SJCRH30 (cell line): Measurements from ENCODE around the gene TP73. TPM values are rescaled to one million over a fixed set of nuclear protein-coding genes. Genes with fewer than 3 reads are reported as not detected.

Experiments used
- DNase-seq, 2 experiments: peaks; one replicate each; pipeline ENCODE4 v3.0.0-alpha.2; 2015 to 2020
- H3K27ac ChIP-seq: fragments of 250-450 bp; sonication (Bioruptor Pico); 2 replicates; pipeline ENCODE4 v1.5.1; 2020; ENCODE audit warnings: mild to moderate bottlenecking, moderate library complexity
- H3K27me3 ChIP-seq: fragments of 250-450 bp; sonication (Bioruptor Pico); 2 replicates; pipeline ENCODE4 v1.5.1; 2020; ENCODE audit warnings: mild to moderate bottlenecking, moderate library complexity
- H3K36me3 ChIP-seq: fragments of 250-450 bp; sonication (Bioruptor Pico); 2 replicates; pipeline ENCODE4 v1.5.1; 2020; ENCODE audit warnings: mild to moderate bottlenecking, moderate library complexity
- H3K4me1 ChIP-seq: fragments of 250-450 bp; sonication (Bioruptor Pico); 2 replicates; pipeline ENCODE4 v1.5.1; 2020; ENCODE audit warnings: mild to moderate bottlenecking, moderate library complexity
- H3K4me3 ChIP-seq: fragments of 250-450 bp; sonication (Bioruptor Pico); 2 replicates; pipeline ENCODE4 v1.5.1; 2020; ENCODE audit warnings: mild to moderate bottlenecking, moderate library complexity
- H3K9me3 ChIP-seq: fragments of 250-450 bp; sonication (Bioruptor Pico); replicated peaks from 2 replicates; pipeline ENCODE4 v1.5.1; 2020; ENCODE audit warnings: mild to moderate bottlenecking, moderate library complexity
- total RNA-seq: library from RNA; depleted of rRNA; stranded (reverse); fragments of >200 nt; shearing (Covaris generic); gene quantifications from 2 replicates; pipeline ENCODE4 v1.2.3, GENCODE V29; 2014

Gene TP73
- total RNA-seq, 1 experiment from 2014 or later: 14.9 TPM

- no peaks in the 10 kb centered on the region for H3K9me3 ChIP-seq
- H3K4me3 ChIP-seq: no peak overlapping the region
- no peak for DNase-seq
- no peak overlapping the region for H3K27ac ChIP-seq
- H3K4me1 ChIP-seq: peaks cover 4% of the 10 kb centered on the region; the same call in 1 of the 2 replicates
- H3K27me3 ChIP-seq: peaks cover 26% of the 10 kb centered on the region
- no peaks in the 10 kb centered on the region for H3K36me3 ChIP-seq
These were observed 116.6 kb downstream of the TP73 start for GRCh38 chr1:3768811-3769390.

GRCh38 chr1:3770047-3770765 lies 117.9 kb downstream of the TP73 start:
- H3K4me1 ChIP-seq: peaks cover 15% of the 10 kb centered on the region
- H3K36me3 ChIP-seq: no peaks in the 10 kb centered on the region
- H3K4me3 ChIP-seq: no peak overlapping the region
- H3K9me3 ChIP-seq: no peaks in the 10 kb centered on the region
- DNase-seq: no peak
- peaks cover 26% of the 10 kb centered on the region for H3K27me3 ChIP-seq
- no peak overlapping the region for H3K27ac ChIP-seq

- peaks cover 23% of the 10 kb centered on the region for H3K4me1 ChIP-seq
- no peak overlapping the region for H3K4me3 ChIP-seq
- no peak for DNase-seq
- H3K27ac ChIP-seq: no peak overlapping the region
- H3K36me3 ChIP-seq: no peaks in the 10 kb centered on the region
- H3K9me3 ChIP-seq: no peaks in the 10 kb centered on the region
- peaks cover 20% of the 10 kb centered on the region for H3K27me3 ChIP-seq
These were observed 119.1 kb downstream of the TP73 start for GRCh38 chr1:3771108-3772026.

- peak; percentile 51 to 55 for DNase-seq
- Histone ChIP-seq H3K4me1 (peaks cover 31% of the 10 kb centered on the region), H3K4me3 (no peak overlapping the region), H3K36me3 (no peaks in the 10 kb centered on the region), H3K27me3 (peaks cover 13% of the 10 kb centered on the region), H3K27ac (no peak overlapping the region), H3K9me3 (no peaks in the 10 kb centered on the region)
These were observed 119.9 kb downstream of the TP73 start for GRCh38 chr1:3772027-3772714.

GRCh38 chr1:3772715-3773571 lies 120.6 kb downstream of the TP73 start, which contains the start of gene SMIM1:
Gene SMIM1, plus strand, starts transcription at chr1:3772749. Its CDS starts 2,625 bp downstream, at chr1:3775374.
- no peak for DNase-seq
- Histone ChIP-seq H3K4me1 (peaks cover 33% of the 10 kb centered on the region), H3K9me3 (no peaks in the 10 kb centered on the region), H3K36me3 (no peaks in the 10 kb centered on the region), H3K4me3 (no peak within 1 kb of the TSS), H3K27ac (no peak within 1 kb of the TSS), H3K27me3 (peaks cover 7% of the 10 kb centered on the region)

- H3K4me1 ChIP-seq: peaks cover 33% of the 10 kb centered on the region
- DNase-seq: no peak
- H3K9me3 ChIP-seq: no peaks in the 10 kb centered on the region
- peaks cover 7% of the 10 kb centered on the region for H3K27me3 ChIP-seq
- no peak overlapping the region for H3K4me3 ChIP-seq
- H3K27ac ChIP-seq: no peak overlapping the region
- no peaks in the 10 kb centered on the region for H3K36me3 ChIP-seq
These were observed 121.4 kb downstream of the TP73 start for GRCh38 chr1:3773572-3774275.

- H3K27ac ChIP-seq: no peak overlapping the region
- no peaks in the 10 kb centered on the region for H3K9me3 ChIP-seq
- no peak overlapping the region for H3K4me3 ChIP-seq
- H3K27me3 ChIP-seq: peaks cover 7% of the 10 kb centered on the region
- H3K4me1 ChIP-seq: peaks cover 33% of the 10 kb centered on the region
- peak; percentile 42 to 51 for DNase-seq
- peaks cover 5% of the 10 kb centered on the region; the same call in 1 of the 2 replicates for H3K36me3 ChIP-seq
These were observed 122.1 kb downstream of the TP73 start for GRCh38 chr1:3774276-3774945.

- peaks cover 33% of the 10 kb centered on the region for H3K4me1 ChIP-seq
- peaks cover 7% of the 10 kb centered on the region for H3K27me3 ChIP-seq
- no peak overlapping the region for H3K27ac ChIP-seq
- H3K36me3 ChIP-seq: peaks cover 11% of the 10 kb centered on the region; the same call in 1 of the 2 replicates
- peak overlapping the region; percentile 9 for H3K4me3 ChIP-seq
- DNase-seq: peak; percentile 49 to 76
- no peaks in the 10 kb centered on the region for H3K9me3 ChIP-seq
These were observed 122.7 kb downstream of the TP73 start for GRCh38 chr1:3774946-3775489.

GRCh38 chr1:3775490-3776230 lies 123.3 kb downstream of the TP73 start:
- H3K27ac ChIP-seq: no peak overlapping the region; the same call in 1 of the 2 replicates
- DNase-seq: peak; percentile 91 to 92
- peaks cover 7% of the 10 kb centered on the region for H3K27me3 ChIP-seq
- H3K4me1 ChIP-seq: peaks cover 33% of the 10 kb centered on the region
- H3K9me3 ChIP-seq: no peaks in the 10 kb centered on the region
- peaks cover 17% of the 10 kb centered on the region; the same call in 1 of the 2 replicates for H3K36me3 ChIP-seq
- peak overlapping the region; percentile 9 for H3K4me3 ChIP-seq

GRCh38 chr1:3776231-3776961 lies 124.1 kb downstream of the TP73 start:
- Histone ChIP-seq H3K36me3 (peaks cover 22% of the 10 kb centered on the region), H3K27ac (no peak overlapping the region; the same call in 1 of the 2 replicates), H3K27me3 (peaks cover 3% of the 10 kb centered on the region), H3K4me3 (no peak overlapping the region; the same call in 1 of the 2 replicates), H3K4me1 (peaks cover 33% of the 10 kb centered on the region), H3K9me3 (no peaks in the 10 kb centered on the region)
- no peak for DNase-seq

- no peaks in the 10 kb centered on the region for H3K27me3 ChIP-seq
- no peak for DNase-seq
- no peak overlapping the region for H3K27ac ChIP-seq
- peaks cover 33% of the 10 kb centered on the region for H3K4me1 ChIP-seq
- H3K36me3 ChIP-seq: peaks cover 30% of the 10 kb centered on the region
- H3K9me3 ChIP-seq: no peaks in the 10 kb centered on the region
- no peak overlapping the region for H3K4me3 ChIP-seq
These were observed 124.8 kb downstream of the TP73 start for GRCh38 chr1:3777078-3777547.
